Measurements from ENCODE around the gene GAA.

Gene GAA

DNA sequence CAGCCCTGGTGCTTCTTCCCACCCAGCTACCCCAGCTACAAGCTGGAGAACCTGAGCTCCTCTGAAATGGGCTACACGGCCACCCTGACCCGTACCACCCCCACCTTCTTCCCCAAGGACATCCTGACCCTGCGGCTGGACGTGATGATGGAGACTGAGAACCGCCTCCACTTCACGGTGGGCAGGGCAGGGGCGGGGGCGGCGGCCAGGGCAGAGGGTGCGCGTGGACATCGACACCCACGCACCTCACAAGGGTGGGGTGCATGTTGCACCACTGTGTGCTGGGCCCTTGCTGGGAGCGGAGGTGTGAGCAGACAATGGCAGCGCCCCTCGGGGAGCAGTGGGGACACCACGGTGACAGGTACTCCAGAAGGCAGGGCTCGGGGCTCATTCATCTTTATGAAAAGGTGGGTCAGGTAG lies 3.6 kb downstream of the GAA start:
- no peak for DNase-seq

DNA sequence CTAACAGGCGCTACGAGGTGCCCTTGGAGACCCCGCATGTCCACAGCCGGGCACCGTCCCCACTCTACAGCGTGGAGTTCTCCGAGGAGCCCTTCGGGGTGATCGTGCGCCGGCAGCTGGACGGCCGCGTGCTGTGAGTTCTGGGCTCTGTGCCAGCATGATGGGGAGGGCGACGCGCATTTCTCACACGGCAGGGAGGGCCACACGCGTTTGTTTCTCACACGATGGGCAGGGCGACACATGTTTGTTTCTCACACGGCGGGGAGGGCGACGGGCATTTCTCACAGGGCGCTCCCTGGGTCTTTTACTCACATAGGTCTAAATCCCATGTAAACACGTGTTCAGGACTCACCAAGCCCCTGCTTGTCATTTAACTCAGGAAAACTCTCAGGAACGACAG lies 4.4 kb downstream of the GAA start:
- no peak for DNase-seq

DNA sequence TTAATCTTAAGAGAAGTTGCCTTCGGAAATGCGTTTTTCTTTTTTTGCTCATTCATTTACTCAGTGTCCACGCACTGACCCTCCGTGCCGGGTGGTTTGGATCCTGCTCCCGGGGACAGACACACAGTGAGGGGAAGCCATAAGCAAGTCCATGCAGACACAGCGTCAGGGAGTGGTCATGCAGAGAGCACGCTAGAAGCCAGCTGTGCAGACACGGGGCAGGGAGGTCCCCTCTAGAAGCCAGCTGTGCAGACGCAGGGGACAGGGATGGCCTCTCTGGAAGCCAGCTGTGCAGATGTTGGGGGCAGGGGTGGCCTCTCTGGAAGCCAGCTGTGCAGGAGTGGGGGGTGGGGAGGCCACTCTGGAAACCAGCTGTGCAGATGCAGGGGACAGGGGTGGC lies 4.8 kb downstream of the GAA start:
- no peak for DNase-seq

DNA sequence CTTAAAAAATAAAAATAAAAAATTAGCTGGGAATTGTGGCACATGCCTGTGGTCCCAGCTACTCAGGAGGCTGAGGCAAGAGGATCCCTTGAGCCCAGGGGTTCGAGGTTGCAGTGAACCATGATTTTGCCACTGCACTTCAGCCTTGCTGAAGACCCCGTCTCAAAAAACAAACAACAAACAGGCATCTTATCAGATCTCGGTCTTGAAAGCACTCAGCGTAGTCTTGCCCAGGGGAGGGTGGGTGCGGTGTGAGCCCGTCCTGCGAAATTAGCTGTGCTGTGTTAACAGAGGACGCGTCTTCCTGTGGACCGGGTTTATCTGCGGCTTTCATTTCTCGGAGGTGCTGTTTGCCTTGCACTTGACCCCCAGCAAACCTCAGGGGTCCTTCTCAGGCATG lies 5.4 kb downstream of the GAA start:
- no peak for DNase-seq

DNA sequence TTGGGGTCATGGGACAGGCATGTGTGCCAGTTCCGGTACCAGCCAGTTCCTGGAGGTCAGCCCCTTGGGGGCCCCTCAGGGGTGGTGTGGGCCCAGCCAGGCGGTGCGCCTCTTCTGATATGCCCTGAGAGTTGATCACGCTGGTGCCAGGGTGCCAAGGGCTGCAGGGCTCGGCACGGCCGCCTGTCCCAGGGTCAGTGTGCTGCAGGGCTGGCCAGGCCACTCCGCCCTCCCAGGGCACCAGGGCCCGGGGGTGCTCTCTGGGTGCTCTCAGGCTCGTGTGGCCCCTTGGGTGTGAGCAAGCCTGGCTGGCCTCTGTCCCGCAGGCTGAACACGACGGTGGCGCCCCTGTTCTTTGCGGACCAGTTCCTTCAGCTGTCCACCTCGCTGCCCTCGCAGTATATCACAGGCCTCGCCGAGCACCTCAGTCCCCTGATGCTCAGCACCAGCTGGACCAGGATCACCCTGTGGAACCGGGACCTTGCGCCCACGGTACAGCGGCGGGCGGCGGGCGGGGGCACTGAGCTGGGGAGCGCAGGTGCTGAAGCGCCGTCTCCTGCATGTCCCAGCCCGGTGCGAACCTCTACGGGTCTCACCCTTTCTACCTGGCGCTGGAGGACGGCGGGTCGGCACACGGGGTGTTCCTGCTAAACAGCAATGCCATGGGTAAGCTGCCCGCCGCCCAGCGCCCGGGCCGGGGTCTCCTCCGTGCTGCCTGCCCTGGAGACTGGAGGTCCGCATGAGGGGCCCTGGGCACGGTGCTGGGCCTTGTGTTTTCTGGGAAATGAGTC lies 6.0 kb downstream of the GAA start:
- DNase-seq = no peak

DNA sequence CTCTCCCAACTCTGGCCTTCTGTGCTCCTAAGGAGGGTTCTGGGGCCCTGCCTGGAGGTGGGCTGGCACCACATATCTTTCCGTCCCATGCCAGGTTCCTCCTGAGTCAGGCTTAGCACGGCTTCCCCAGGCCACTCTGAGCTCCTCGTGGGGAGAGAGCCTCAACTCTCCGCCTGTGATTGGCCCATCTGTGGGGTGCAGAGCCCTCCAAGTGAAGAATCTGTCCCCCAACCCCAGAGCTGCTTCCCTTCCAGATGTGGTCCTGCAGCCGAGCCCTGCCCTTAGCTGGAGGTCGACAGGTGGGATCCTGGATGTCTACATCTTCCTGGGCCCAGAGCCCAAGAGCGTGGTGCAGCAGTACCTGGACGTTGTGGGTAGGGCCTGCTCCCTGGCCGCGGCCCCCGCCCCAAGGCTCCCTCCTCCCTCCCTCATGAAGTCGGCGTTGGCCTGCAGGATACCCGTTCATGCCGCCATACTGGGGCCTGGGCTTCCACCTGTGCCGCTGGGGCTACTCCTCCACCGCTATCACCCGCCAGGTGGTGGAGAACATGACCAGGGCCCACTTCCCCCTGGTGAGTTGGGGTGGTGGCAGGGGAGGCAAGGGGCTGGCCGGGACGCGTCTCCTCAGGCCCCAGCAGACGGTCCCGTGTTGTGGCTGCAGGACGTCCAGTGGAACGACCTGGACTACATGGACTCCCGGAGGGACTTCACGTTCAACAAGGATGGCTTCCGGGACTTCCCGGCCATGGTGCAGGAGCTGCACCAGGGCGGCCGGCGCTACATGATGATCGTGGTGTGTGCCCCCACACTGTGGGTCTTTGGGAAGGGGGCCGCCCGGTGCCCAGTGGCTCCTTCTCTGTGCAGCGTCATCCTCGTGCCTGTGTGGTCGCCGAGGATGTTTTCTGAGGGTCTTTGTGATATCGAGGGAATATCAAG lies 6.9 kb downstream of the GAA start:
- DNase-seq = no peak

DNA sequence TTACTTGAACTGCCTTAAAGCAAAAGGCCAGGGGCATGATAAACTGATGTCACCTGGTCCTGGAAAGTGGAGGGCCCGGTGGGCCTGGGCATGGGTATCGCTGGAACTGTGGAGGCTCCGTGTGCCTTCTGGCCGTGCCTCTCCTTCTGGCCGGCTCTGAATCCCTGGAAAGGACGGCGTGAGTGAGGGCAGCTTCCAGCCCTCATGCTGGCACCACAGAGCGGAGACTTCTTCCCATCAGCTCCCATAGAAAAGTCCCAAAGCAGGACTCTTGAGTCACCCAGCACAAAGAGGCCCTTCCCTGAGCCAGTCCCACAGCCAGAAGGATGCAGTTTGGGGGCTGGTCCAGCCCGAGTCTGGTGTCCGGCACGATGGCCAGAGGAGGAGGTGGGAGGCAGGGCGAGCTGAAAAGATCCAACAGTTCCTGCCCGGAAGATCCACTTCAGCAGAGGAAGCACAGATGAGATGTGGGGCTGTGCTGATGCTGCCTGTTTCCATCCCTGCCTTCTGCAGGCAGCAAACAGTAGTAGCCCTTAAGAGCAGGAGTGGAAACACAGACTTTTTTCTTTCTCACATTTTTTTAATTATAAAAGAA lies 7.8 kb downstream of the GAA start:
- no peak for DNase-seq

DNA sequence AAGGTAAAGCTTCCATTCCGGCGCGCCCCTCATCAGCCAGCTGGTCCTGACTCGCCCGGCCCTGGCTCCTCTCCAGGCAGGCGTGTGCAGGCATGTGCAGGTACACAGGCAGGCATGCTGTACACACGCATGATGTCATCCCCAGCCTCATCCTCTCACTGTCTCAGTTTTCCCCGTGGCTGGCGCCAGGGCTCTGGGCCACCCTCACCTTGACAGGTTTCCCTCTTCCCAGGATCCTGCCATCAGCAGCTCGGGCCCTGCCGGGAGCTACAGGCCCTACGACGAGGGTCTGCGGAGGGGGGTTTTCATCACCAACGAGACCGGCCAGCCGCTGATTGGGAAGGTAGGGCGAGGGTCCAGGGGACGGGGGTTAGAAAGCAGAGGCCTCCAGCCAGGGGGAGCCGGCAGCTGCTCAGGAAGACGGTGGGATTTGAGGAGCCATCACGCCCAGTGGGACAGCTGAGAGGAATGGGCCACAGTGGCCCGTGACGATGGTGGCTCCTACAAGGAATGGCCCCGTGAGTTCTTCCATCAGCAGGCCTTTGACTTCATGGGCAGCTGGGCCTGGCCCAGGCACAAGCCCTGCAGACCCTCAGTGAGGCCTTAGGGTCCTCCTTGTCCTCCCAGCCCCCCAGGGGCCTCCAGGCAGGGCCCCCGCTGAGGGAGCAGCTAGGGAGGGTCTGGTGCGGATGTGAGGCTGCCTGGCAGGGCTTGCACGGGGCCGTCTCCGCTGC lies 8.5 kb downstream of the GAA start:
- no peak for DNase-seq

DNA sequence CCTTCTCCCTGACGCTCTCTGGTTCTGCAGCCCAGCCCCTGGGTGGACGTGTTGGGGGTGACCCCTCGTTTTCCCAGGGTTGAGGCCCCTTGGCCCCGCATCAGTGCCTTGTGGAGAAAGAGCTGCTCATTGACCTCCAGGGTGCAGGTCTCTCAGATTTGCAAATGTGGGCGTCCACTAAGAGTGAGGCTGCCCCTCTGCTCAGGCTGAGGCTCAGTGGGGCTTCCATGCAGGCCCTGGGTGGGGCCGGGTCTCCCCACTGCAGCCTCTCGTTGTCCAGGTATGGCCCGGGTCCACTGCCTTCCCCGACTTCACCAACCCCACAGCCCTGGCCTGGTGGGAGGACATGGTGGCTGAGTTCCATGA lies 9.0 kb downstream of the GAA start:
- DNase-seq = no peak

DNA sequence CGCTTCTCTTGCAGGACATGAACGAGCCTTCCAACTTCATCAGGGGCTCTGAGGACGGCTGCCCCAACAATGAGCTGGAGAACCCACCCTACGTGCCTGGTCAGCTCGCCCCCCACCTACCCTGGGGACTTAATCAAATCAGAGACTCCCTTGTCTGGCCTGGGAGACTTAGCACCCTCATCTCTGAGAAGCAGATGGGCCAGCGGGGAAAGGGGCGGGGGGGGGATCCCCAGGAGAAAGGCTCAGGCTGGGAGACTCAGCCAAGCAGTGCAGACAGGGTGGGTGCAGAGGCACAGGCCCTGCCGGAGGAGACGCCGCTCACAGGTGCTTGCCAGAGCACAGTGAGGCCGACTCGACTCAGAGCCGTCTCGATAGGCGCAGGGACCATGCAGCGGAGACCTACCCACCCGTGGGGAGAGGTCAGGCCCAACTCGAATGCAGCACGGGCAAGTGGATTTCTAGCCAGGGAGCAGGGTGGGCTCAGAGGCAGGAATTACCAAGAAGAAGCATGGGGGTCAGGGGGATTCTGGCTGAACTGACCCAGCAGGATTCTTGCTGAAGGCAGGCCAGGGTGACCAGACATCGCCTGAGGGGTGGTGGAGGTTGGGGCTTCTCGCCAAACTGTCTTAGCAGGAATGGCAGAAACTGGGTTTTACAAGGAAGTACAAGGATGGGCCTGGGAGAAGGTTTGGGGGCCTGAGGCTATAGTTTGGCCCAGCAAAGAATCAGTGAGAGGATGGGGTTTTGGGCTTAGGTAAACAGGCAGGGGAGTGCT lies 9.7 kb downstream of the GAA start:
- DNase-seq = no peak

DNA sequence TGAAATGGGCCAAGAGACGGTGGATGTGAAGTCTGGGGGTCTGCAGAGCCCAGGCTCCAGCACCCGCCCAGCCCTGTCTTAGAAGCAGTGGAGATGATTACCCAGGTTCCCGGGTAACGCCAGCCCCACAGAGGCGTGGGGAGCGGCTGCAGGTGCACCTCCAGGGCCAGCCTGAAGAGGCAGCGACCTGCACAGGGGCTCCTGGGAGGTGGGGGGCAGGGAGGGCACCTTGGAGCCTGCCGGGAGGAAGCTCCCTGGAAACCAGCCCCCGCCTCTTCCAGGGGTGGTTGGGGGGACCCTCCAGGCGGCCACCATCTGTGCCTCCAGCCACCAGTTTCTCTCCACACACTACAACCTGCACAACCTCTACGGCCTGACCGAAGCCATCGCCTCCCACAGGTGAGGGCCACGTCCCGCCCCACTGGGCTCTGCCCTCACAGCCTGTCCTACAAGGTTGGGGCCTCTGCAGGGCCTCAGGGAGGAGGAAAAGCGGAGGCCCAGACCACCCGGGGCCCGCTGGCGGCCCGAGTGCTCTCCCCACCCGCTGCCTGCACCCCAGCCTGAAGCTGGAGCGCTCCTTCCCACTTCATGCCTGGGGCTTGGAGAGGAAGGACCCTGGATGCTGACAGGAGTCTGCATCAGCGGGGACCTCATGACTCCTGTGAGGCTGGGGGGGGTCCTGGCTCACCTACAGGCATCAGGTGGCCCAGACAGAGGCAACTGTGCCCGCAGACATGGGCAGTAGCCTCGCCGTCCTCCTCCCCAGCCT lies 10.5 kb downstream of the GAA start:
- DNase-seq = no peak

DNA sequence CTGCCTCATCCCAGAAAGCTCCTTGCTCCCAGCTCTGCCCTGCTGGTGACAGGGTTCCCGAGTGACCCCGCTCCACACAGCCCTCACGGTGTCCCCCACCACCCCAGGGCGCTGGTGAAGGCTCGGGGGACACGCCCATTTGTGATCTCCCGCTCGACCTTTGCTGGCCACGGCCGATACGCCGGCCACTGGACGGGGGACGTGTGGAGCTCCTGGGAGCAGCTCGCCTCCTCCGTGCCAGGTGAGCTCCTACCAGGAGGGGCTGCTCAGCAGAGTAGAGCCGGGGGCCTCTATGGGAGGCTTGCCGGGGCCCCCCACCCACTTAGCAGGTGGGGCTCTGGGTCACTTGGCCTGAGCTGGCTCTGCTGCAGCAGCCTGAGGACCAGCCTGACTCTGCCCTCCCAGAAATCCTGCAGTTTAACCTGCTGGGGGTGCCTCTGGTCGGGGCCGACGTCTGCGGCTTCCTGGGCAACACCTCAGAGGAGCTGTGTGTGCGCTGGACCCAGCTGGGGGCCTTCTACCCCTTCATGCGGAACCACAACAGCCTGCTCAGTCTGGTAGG lies 11.2 kb downstream of the GAA start:
- no peak for DNase-seq

DNA sequence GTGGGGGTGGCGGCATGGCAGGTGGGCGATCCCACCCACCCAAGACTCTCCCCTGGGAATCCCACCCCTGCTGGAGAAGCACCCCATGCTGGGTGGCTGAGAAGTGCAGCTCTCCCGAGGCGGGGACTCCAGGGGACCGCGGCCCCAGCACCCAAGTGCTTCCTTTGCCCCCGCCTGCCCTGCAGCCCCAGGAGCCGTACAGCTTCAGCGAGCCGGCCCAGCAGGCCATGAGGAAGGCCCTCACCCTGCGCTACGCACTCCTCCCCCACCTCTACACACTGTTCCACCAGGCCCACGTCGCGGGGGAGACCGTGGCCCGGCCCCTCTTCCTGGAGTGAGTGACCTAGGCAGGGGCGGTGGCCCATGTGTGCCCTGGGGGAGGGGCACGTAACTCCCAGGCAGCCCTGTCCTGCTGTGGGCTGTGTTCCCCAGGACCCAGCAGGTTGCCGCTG lies 11.7 kb downstream of the GAA start:
- no peak for DNase-seq

DNA sequence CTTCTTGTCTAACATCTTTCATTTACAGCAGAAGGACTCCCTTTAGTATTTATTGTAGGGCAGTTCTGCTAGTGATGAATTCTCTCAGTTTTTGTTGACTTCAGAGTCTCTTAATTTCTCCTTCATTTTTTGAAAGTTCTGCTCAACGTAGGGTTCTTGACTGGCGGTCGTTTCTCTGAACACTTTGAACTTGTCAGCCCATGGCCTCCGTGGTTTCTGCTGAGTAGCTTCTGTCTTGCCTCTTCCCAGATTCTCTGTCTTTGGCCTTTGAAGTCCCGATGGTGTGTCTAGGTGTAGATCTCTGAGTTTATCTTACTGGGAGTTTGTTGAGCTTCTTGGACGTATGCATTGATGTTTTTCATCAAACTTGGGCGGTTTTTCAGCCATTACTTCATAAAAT lies 13.4 kb downstream of the GAA start:
- DNase-seq = no peak

DNA sequence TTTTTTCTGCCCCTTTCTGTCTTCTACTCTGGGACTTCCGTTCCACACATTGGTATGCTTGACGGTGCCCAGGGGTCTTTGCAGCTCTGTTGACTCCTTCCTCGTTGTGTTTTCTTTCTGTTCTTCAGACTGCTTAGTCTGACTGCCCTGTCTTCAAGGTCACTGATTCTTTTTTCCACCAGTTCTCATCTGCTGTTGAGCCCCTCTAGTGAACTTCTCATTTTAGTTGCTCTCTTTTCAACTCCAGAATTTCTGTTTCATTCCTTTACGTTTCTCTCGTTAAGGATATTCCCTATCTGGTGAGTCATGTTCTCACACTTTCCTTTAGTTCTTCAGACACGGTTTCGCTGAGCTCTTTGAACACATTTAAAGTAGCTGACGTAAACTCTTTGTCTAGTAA lies 13.8 kb downstream of the GAA start:
- DNase-seq = no peak

DNA sequence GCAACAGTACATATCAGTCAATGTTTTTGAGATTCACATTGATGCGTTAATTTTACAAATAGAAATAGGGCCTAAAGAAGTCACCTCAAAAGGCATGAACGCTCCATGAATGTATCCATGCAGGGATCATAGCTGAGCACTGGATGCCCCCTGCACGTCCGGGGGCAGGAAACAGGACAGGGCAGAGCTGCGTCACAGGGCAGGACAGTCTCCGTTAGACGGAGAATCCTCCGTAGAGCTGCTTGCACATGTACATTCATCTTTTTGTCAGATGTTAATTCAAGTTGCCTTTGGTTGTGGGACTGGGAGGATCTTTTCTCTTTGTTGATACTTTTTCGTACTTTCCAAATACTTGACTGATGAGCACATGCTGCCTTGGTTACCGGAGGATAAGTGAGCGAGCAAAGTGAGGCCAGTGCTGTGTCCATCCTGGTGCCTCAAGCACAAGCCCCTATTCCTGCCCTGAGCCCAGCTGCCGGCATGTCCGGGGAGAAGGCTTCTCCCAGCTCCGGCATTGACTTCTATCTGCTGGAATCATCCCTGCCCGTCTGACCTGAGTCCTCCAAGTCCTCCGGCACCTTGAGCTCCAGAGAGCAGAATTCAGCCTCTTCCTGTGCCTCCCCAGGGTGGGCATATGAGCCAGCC lies 15.0 kb downstream of the GAA start:
- DNase-seq = no peak

DNA sequence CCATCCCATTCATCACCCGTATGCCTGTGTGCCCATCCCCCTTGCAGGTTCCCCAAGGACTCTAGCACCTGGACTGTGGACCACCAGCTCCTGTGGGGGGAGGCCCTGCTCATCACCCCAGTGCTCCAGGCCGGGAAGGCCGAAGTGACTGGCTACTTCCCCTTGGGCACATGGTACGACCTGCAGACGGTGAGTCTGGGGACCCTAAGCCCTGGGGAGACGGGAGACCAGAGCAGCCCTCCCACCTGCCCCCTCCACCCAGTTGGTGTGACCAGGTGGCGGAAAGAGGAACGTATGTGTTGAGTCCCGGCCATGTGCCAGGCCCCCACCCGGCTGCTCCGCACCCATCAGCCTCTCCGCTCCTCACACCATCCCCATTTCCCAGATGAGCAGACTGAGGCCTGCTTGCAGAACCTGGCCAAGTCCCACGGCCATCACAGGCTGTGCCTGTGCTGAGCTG lies 15.6 kb downstream of the GAA start:
- no peak for DNase-seq

DNA sequence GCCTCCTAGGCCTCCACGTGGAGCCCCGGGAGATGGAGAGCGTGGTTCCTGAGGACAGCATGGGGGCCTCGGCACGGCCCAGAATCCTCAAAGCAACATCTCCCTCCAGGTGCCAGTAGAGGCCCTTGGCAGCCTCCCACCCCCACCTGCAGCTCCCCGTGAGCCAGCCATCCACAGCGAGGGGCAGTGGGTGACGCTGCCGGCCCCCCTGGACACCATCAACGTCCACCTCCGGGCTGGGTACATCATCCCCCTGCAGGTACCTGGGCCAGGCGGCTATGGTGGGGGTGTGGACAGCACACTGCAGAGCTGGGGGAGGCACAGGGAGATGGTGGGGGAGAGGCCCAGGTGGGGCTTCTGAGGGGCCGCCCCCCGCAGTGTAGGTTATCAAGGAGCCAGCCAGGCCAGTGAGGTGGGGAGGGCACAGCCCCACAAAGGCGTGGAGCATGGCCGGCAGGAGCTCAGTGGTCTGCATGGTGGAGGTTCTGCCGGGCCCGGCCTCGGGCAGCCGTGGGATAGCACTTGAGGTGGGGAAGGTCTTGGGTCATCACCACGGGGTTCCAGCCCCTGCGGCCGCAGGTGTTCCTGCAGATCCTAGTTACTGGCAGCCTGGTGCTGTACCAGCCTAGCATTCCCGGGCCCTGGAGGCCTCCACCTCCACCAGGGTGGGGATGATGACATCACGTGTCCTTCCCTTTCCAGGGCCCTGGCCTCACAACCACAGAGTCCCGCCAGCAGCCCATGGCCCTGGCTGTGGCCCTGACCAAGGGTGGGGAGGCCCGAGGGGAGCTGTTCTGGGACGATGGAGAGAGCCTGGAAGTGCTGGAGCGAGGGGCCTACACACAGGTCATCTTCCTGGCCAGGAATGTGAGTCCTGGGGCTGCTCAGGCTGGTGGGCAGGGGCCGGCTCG lies 16.4 kb downstream of the GAA start:
- no peak for DNase-seq

DNA sequence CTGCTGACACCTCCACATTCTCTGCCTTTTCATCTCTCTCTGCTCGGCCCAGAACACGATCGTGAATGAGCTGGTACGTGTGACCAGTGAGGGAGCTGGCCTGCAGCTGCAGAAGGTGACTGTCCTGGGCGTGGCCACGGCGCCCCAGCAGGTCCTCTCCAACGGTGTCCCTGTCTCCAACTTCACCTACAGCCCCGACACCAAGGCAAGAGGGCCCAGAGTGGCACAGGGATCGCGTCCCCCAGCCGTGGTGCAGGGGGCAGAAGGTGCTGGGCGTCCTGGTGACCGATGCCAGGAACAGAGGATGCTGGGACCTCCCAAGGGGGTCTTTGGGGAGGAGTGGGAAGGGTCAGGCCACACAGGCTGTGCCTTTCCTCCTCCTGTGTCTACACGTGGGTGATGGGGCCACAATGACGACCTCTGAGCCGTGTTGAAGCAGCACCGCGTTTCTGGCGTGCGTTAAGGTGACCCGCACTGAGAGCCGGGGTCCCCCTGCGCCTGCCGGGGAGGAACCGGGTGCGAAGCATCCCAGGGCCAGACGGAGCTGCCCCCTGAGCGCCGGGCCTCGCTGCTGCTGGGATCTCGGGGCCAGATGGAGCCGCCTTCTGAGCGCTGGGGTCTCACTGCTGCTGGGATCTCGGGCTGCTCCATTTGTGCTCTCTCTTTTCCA lies 17.4 kb downstream of the GAA start:
- DNase-seq = no peak

Data from amniotic stem cell (primary cell).